ENCODE results near the gene DLG2.

Gene DLG2

GRCh38 chr11:84751371-84751770 lies 875.8 kb downstream of the DLG2 start:
- DNase-seq (ENCODE audit: low read depth) = no peak

GRCh38 chr11:84747871-84748270 lies 879.3 kb downstream of the DLG2 start:
- DNase-seq (ENCODE audit: low read depth) = no peak

- DNase-seq (ENCODE audit: low read depth) = no peak
Observed at GRCh38 chr11:84740050-84740449, 887.1 kb downstream of the DLG2 start.

- DNase-seq (ENCODE audit: low read depth) = no peak
Observed at GRCh38 chr11:84724256-84724655, 902.9 kb downstream of the DLG2 start.

- DNase-seq (ENCODE audit: low read depth) = no peak
Observed at GRCh38 chr11:84722583-84723108, 904.5 kb downstream of the DLG2 start.

DNA sequence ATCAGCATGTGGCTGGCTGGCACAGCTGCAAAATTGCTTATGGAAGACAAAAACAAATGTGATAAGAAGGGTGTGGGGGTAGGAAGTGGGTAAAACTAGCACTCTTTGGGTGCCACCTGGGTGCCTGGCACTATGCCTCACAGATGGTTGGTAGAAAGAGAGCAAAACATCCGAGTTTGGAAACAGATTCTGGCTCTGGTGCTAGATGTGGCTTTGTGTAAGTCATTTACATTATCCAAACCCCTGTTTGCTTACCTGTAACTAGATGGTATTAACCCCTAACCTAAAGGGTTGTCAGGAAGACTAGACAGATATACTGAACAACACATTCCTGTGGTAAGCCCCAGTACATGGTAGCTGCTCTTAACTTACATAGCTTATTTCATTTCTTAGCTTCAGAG lies 905.6 kb downstream of the DLG2 start:
- DNase-seq (ENCODE audit: low read depth) = no peak

DNA sequence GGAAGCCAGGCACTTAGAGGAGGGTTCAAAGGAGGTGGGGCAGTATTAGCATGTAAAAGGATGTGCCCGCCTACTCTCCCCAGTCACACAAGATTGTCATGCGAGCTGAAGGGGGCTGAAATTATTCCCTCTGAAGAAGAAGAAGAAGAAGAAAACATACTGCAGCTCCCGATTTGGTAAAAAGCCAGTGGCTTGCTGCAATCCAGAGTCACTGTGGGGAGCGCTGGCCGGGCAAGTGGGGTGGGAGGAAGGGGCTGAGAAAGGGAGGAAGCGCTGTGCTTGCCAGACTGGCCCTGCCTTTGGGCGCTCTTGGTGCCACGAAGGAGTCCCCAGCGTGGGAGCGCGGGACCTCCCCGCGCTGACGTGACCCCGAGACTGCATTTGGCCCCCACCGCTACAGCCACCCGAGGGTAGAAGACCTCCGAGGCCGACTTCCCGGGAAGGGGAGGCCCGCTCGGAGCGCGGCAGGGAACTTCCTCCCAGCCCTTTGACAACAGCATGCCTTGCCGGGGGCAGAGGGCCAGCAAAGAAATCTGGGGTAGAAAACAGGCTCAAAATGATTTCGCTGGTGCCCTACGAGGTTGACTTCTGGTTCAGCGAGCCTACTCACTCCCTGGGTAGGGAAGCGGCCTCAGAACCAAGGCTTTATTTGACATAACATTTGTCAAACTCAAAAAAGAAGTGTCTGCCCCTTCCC lies 906.3 kb downstream of the DLG2 start:
- DNase-seq (ENCODE audit: low read depth) = no peak

- DNase-seq (ENCODE audit: low read depth) = no peak
Observed at GRCh38 chr11:84719935-84720577, 907.1 kb downstream of the DLG2 start.

GRCh38 chr11:84714316-84714780 lies 912.8 kb downstream of the DLG2 start:
- DNase-seq (ENCODE audit: low read depth) = no peak

DNA sequence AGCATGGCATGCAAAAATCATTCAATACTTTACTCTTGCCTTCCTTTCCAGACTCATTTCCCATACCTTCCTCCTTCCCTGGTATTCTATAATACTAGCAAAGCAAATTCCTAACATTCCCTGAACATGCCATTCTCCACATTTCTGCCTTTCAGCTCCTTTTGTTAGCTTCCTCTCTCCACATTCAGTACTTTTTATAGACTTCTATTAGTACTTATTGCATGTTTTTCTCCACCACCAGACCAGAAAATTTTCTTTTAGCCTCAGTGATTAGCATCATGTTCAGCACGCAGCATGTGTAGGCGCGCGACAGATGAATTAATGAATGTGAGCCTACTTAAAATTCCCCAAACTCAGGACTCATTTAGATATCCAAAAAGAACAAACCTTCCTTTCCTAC lies 935.3 kb downstream of the DLG2 start:
- DNase-seq (ENCODE audit: low read depth) = no peak

GRCh38 chr11:84687433-84687832 lies 939.7 kb downstream of the DLG2 start:
- DNase-seq (ENCODE audit: low read depth) = no peak

DNA sequence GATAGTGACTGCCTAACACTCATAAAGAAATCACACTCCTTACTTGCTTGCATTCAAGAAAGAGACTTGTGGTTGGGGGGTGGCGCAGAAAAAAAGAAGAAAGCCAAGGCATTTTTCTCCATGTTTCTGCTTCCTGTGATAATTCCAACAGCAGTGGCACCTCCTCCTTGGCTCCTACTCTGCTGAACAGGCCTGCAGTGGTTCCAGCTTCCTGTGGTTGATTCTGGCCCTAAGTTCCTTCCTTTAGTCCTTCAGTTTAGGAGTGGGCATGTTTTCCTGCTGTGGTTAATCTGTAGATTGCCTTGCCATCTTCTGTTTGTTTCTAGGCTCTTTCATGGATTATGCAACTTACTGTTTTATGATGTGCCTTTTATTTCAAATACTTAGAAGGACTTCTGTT lies 940.4 kb downstream of the DLG2 start:
- no peak for DNase-seq (ENCODE audit: low read depth)

GRCh38 chr11:84685976-84686375 lies 941.2 kb downstream of the DLG2 start:
- DNase-seq (ENCODE audit: low read depth) = no peak

GRCh38 chr11:84685149-84685548 lies 942.0 kb downstream of the DLG2 start:
- DNase-seq (ENCODE audit: low read depth) = no peak

- DNase-seq (ENCODE audit: low read depth) = no peak
Observed at GRCh38 chr11:84681456-84681855, 945.7 kb downstream of the DLG2 start.

- no peak for DNase-seq (ENCODE audit: low read depth)
Observed at GRCh38 chr11:84675396-84676025, 951.6 kb downstream of the DLG2 start.

- no peak for DNase-seq (ENCODE audit: low read depth)
Observed at GRCh38 chr11:84673753-84674152, 953.4 kb downstream of the DLG2 start.

DNA sequence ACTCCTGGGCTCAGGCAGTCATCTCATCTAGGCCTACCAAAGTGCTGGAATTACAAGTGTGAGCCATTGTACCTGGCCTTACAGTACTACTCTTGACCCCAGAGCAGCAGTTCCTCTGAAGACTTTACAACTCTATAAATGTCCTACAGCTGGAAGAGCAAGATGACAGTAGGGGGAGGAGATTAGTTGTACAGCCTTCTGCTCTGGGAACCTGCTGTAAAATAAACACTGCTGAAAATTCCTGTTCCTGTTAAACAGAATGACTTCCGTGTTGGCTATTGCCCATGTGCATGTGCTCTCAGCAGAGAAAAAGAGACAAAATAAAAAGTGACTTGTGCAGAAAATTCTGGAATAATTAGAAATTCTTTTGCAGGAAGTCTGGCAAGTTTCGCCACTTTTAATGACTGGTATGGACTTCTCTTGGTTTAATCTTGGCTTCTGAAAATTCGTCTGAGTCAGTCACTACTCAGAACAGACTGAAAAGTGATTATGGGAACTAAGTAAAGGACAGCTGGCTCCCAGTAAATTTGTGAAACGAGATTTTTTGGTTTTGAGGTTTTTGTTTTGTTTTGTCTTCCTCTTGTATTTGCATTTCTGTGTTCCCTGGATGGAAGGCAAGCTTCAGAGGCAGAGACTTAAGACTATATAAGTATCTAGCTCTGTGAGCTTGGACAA lies 955.7 kb downstream of the DLG2 start:
- DNase-seq (ENCODE audit: low read depth) = no peak

DNA sequence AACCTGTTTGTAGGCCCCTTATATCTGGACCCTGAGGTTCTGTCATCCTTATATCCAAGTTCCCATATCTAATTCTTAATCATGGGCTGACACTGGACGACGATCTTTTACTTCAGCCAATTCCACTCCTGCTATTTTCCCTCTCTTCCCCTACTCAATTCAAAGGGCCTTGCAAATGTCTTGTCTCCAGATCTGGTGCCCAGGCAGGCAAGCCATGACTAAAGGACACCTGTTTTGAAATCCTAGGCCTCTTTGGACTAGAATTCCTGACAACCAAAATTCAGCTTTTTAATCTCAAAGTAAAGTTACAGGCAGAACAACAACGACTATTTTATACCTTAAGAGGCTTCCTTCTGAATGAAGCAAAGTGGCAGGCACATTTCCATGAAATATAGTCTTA lies 963.4 kb downstream of the DLG2 start:
- no peak for DNase-seq (ENCODE audit: low read depth)

DNA sequence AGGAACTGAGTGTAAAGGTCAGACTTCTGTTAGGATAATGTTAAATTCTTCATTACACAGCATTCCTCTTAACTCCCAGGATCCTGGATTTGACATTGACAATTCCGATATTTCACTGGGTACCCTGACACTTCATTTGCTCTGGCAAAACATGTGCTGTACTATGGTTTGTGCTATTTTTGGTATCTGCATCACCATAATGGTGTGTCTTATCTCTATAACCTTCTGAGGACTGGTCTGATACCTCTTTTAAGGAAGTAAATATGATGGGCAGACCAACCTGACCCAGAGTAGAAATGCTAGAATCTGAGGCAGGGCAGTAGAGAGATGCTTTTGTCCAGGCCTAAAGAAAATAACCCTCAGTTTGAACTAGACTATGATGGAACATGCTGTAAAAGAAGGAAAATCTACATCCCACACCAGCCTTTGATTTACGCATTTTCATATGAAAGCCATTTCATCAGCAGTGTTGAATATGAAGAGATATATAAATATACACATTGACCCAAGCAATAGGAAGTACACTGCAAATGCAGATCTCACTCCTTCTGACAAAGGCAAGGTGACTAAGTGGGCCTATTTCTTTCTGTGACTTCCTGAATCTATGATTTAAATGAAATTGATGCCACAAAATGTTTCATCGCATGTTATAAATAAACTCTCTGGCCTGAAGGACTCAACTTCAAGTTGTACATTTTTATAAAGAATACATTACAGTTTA lies 966.7 kb downstream of the DLG2 start:
- DNase-seq (ENCODE audit: low read depth) = no peak

GRCh38 chr11:84655712-84656111 lies 971.4 kb downstream of the DLG2 start:
- DNase-seq (ENCODE audit: low read depth) = no peak

- no peak for DNase-seq (ENCODE audit: low read depth)
Observed at GRCh38 chr11:84648471-84648870, 978.7 kb downstream of the DLG2 start.
